K562 (cell line): ENCODE results near the gene SERTAD2. TPM values are rescaled to one million over a fixed set of nuclear protein-coding genes. Genes with fewer than 3 reads are reported as not detected.
A peak's percentile ranks its signal among the peaks of the same experiment; 100 is the strongest.

Experiments used
- NFATC3 ChIP-seq: fragments of 450-650 bp; IDR thresholded peaks from 2 replicates; pipeline ENCODE4 v1.6.1; 2017; ENCODE audit warnings: mild to moderate bottlenecking
- PREB ChIP-seq: sonication (generic); formaldehyde crosslinking; IDR thresholded peaks from 2 replicates; pipeline ENCODE4 v1.8.1; 2023; ENCODE audit warnings: mild to moderate bottlenecking, missing genetic modification reagents
- TEAD4 ChIP-seq, 2 experiments: sonication (generic) in 1 of 2; formaldehyde crosslinking in 1 of 2; IDR thresholded peaks; 2 replicates each; pipeline versions ENCODE4 v1.6.1 to v1.8.0; 2012 to 2022; ENCODE audit warnings: borderline replicate concordance in 1 of 2, inconsistent platforms in 1 of 2, low read length in 1 of 2, mild to moderate bottlenecking in 1 of 2, missing genetic modification reagents in 1 of 2
- polyA plus RNA-seq, 8 experiments: library from polyadenylated mRNA; depleted of rRNA in 4 of 8; stranded (reverse) in 5 of 8; unstranded in 3 of 8; fragments of >200 nt; fragmentation: Nextera tagmentation in 2 of 8; fragmentation: Illumina TruSeq in 1 of 8; extraction: Ambion mirVana in 2 of 8; extraction: Trizol in 1 of 8; gene quantifications; 2 replicates each; pipeline versions ENCODE4 v1.2.1 to v1.2.3, GENCODE V29; 2011 to 2014; ENCODE audit warnings: inconsistent platforms in 1 of 8, missing spikeins in 1 of 8
- total RNA-seq, 7 experiments: library from RNA; depleted of rRNA in 6 of 7; stranded (reverse); fragments of >200 nt in 6 of 7; fragmentation: Illumina TruSeq in 2 of 7; extraction: Trizol in 2 of 7; gene quantifications; 2 replicates each; pipeline versions ENCODE4 v1.2.1 to v1.2.3, GENCODE V29; 2011 to 2021; ENCODE audit warnings: low replicate concordance in 1 of 7
- TF ChIP-seq, protein P1 (sequence below), 2 experiments: fragments of 450-650 bp; formaldehyde crosslinking in 1 of 2; IDR thresholded peaks; 2 replicates each; pipeline versions ENCODE4 v1.4.0 to v1.6.1; 2014 to 2020; ENCODE audit warnings: mild to moderate bottlenecking in 2 of 2, borderline replicate concordance in 1 of 2, low read depth in 1 of 2
- TF ChIP-seq, protein P2 (sequence below): fragments of 250-450 bp; sonication (Bioruptor Pico); IDR thresholded peaks from 2 replicates; pipeline ENCODE4 v1.8.0; 2021; ENCODE audit warnings: mild to moderate bottlenecking, moderate library complexity

SERTAD2 gene
- total and polyA plus RNA-seq, 9 of the 15 experiments (the other 6 are each of a cell fraction or from before 2014, with no cell fraction given), result 3.0 to 12.5 (median 6.1) TPM

DNA sequence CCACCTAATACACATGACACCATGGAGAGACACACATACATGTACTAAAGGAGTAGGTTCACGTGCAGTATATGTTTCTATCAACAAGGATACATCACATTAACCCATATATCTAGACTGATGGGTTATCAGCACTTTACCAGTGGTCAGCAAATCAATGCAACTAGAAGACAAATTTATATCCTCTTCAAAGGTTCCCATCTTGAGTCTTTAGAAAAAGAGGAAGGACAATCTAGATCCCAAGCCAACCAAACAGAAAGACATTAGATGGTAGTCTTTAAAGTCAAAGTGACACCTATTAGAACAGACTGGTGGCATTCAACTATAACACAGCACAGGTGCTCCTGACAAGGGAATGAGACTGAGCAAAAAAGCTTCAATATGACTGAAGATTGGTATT, 13.8 kb upstream of the SERTAD2 start (continued):
- TF ChIP-seq, protein P1, sequence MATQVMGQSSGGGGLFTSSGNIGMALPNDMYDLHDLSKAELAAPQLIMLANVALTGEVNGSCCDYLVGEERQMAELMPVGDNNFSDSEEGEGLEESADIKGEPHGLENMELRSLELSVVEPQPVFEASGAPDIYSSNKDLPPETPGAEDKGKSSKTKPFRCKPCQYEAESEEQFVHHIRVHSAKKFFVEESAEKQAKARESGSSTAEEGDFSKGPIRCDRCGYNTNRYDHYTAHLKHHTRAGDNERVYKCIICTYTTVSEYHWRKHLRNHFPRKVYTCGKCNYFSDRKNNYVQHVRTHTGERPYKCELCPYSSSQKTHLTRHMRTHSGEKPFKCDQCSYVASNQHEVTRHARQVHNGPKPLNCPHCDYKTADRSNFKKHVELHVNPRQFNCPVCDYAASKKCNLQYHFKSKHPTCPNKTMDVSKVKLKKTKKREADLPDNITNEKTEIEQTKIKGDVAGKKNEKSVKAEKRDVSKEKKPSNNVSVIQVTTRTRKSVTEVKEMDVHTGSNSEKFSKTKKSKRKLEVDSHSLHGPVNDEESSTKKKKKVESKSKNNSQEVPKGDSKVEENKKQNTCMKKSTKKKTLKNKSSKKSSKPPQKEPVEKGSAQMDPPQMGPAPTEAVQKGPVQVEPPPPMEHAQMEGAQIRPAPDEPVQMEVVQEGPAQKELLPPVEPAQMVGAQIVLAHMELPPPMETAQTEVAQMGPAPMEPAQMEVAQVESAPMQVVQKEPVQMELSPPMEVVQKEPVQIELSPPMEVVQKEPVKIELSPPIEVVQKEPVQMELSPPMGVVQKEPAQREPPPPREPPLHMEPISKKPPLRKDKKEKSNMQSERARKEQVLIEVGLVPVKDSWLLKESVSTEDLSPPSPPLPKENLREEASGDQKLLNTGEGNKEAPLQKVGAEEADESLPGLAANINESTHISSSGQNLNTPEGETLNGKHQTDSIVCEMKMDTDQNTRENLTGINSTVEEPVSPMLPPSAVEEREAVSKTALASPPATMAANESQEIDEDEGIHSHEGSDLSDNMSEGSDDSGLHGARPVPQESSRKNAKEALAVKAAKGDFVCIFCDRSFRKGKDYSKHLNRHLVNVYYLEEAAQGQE (IDR thresholded peaks at IDR 0.05; ENCODE audit: borderline replicate concordance), result peak; percentile 63
- TF ChIP-seq, protein P1 (CRISPR knock-in tag; IDR thresholded peaks at IDR 0.05; ENCODE audit: low read depth), result no peak
- TF ChIP-seq TEAD4 (IDR thresholded peaks at IDR 0.05; ENCODE audit: low read length), result no peak
- TF ChIP-seq TEAD4 (CRISPR knock-in tag; IDR thresholded peaks at IDR 0.05; ENCODE audit: borderline replicate concordance), result no peak
- TF ChIP-seq PREB (CRISPR knock-in tag), result no peak
- TF ChIP-seq, protein P2, sequence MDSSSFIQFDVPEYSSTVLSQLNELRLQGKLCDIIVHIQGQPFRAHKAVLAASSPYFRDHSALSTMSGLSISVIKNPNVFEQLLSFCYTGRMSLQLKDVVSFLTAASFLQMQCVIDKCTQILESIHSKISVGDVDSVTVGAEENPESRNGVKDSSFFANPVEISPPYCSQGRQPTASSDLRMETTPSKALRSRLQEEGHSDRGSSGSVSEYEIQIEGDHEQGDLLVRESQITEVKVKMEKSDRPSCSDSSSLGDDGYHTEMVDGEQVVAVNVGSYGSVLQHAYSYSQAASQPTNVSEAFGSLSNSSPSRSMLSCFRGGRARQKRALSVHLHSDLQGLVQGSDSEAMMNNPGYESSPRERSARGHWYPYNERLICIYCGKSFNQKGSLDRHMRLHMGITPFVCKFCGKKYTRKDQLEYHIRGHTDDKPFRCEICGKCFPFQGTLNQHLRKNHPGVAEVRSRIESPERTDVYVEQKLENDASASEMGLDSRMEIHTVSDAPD, result no peak
- no peak for TF ChIP-seq NFATC3
